ENCODE results near the gene RTN4R. TPM values are rescaled to one million over a fixed set of nuclear protein-coding genes. Genes with fewer than 3 reads are reported as not detected.
"Not testable (repeated sequence)": the region's sequence is repeated elsewhere in the genome, so short reads cannot be mapped to it uniquely, and the experiment has no call there.

RTN4R gene
- total and polyA plus RNA-seq, 2 of the 13 experiments (the other 11 are each of a cell fraction or from before 2014, with no cell fraction given) = 0.22 to 0.77 TPM

DNA sequence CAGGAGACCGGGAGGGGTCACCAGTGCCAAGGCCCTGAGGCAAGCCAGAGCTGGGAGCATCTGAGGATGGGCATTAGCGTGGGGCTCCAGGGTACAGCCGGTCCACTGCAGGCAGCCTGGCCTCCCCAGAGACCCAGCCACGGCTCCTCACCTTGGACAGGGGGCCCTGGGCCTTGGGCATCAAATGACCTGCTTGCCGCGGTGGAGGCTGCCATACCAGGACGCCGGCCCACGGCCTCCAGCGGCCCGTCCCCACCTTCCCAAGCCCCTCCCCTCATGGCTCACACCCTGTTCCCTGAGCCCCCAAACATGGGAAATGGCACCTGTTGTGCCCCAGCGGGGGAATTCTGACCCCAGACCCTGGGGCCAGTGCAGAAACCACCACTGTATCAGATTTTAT, 12.7 kb upstream of the RTN4R start:
- in situ Hi-C loops (cut with HindIII; ENCODE audit: extremely low pct_ligation_motif_present, low pct_unique_long_range_greater_than_20kb) = loop anchor here (5.0 to 25.0 kb wide), 2 partner anchors 124 to 1319 kb away; no protein-coding TSS in a partner anchor
- H3K4me3 ChIP-seq (replicated peaks in 1 of 3; ENCODE audit: insufficient read depth in 1 of 3, low read depth in 2 of 3, low read length in 3 of 3) = no peak overlapping the region
- no peak for ATAC-seq
- H3K27ac ChIP-seq (ENCODE audit: extremely low read length, insufficient read depth, low read length) = no peak overlapping the region
- no peak for TF ChIP-seq NCOR1 (IDR thresholded peaks at IDR 0.05; ENCODE audit: borderline replicate concordance, low read length)
- H2AFZ ChIP-seq (ENCODE audit: low read length) = no peak overlapping the region
- no peaks in the 10 kb centered on the region for H3K9me3 ChIP-seq (ENCODE audit: low read length)
- no TSS peak for BruUV-seq (replicated peaks)
- no peaks in the 10 kb centered on the region for H3K4me1 ChIP-seq (ENCODE audit: insufficient read depth, low read length)
- CTCF ChIA-PET (ENCODE audit: low intra/inter-chr PET ratio, low total read pairs) = no interaction called here
- H3K4me2 ChIP-seq (ENCODE audit: low read depth, low read length) = no peak overlapping the region
- FAIRE-seq = no peak
- intact Hi-C loops (cut with micrococcal nuclease; ENCODE audit: unreplicated experiment) = no loop called here
- peaks cover 9 to 50% of the 10 kb centered on the region in 2 experiments; a peak in 4 of 5 replicates for H3K27me3 ChIP-seq (ENCODE audit: control insufficient read depth in 1 of 2, insufficient read depth in 2 of 2, low read length in 2 of 2)
- POLR2A ChIA-PET = no interaction called here
- no peak overlapping the region for H3K9ac ChIP-seq (ENCODE audit: insufficient read depth, low read depth, low read length)
- H4K20me1 ChIP-seq (ENCODE audit: insufficient read depth, low read length) = no peaks in the 10 kb centered on the region
- H3K36me3 ChIP-seq (replicated peaks in 1 of 2; ENCODE audit: control insufficient read depth in 1 of 2, insufficient read depth in 2 of 2, low read length in 2 of 2) = no peaks in the 10 kb centered on the region
- H3K79me2 ChIP-seq (ENCODE audit: insufficient read depth, low read length) = no peaks in the 10 kb centered on the region
- no CpG with 5 or more reads among the region's 12 CpGs for WGBS (ENCODE audit: low lambda C conversion rate)
- DNase-seq (ENCODE audit: low spot score) = no peak

- WGBS (ENCODE audit: low lambda C conversion rate) = no CpG with 5 or more reads among the region's 21 CpGs
- H3K27ac ChIP-seq (ENCODE audit: extremely low read length, insufficient read depth, low read length); H4K20me1 ChIP-seq (ENCODE audit: insufficient read depth, low read length); ATAC-seq; FAIRE-seq; H2AFZ ChIP-seq (ENCODE audit: low read length); BruUV-seq (replicated peaks); H3K4me2 ChIP-seq (ENCODE audit: low read depth, low read length); intact Hi-C loops (cut with micrococcal nuclease; ENCODE audit: unreplicated experiment); H3K9me3 ChIP-seq (ENCODE audit: low read length); H3K9ac ChIP-seq (ENCODE audit: insufficient read depth, low read depth, low read length); H3K36me3 ChIP-seq (replicated peaks in 1 of 2; ENCODE audit: control insufficient read depth in 1 of 2, insufficient read depth in 2 of 2, low read length in 2 of 2); H3K79me2 ChIP-seq (ENCODE audit: insufficient read depth, low read length); H3K4me3 ChIP-seq (replicated peaks in 1 of 3; ENCODE audit: insufficient read depth in 1 of 3, low read depth in 2 of 3, low read length in 3 of 3); H3K4me1 ChIP-seq (ENCODE audit: insufficient read depth, low read length); DNase-seq (ENCODE audit: low spot score); CTCF ChIA-PET (ENCODE audit: low intra/inter-chr PET ratio, low total read pairs); POLR2A ChIA-PET: not testable (repeated sequence)
- in situ Hi-C loops (cut with HindIII; ENCODE audit: extremely low pct_ligation_motif_present, low pct_unique_long_range_greater_than_20kb) = loop anchor here (5.0 to 25.0 kb wide), 2 partner anchors 123 to 1318 kb away; no protein-coding TSS in a partner anchor
- peaks cover 9 to 50% of the 10 kb centered on the region in 2 experiments; a peak in 4 of 5 replicates for H3K27me3 ChIP-seq (ENCODE audit: control insufficient read depth in 1 of 2, insufficient read depth in 2 of 2, low read length in 2 of 2)
These were observed 12.0 kb upstream of the RTN4R start for GRCh38 chr22:20280163-20280562.

DNA sequence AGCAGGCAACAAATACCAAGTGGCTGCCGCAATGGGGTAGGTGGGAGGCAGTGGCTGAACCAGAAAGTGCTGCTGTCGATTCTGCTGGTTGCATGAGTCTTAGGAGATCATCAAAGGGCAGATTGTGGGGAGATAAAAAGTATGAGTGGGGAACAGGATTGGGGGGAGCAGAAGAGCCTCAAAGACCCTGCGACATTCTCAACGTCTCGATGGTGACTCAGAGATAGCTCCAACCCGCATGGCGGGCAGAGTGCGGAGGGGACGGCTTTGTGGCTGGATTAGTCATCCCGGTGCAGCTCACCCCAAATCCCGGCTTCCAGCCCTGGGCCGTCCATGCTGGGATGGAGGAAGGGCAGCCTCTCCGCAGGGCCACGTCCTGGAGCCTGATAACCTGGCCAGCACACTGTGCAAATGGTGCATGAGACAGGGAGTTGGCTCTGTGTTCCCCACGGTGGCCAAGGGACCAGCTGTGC, 11.6 kb upstream of the RTN4R start:
- Histone ChIP-seq H2AFZ (ENCODE audit: low read length) (no peak overlapping the region), H4K20me1 (ENCODE audit: insufficient read depth, low read length) (no peaks in the 10 kb centered on the region), H3K9me3 (ENCODE audit: low read length) (no peaks in the 10 kb centered on the region), H3K36me3 (replicated peaks in 1 of 2; ENCODE audit: control insufficient read depth in 1 of 2, insufficient read depth in 2 of 2, low read length in 2 of 2) (no peaks in the 10 kb centered on the region), H3K9ac (ENCODE audit: insufficient read depth, low read depth, low read length) (no peak overlapping the region), H3K4me3 (replicated peaks in 1 of 3; ENCODE audit: insufficient read depth in 1 of 3, low read depth in 2 of 3, low read length in 3 of 3) (no peak overlapping the region), H3K27me3 (ENCODE audit: control insufficient read depth in 1 of 2, insufficient read depth in 2 of 2, low read length in 2 of 2) (peaks cover 8 to 50% of the 10 kb centered on the region in 2 experiments; a peak in 4 of 5 replicates), H3K4me1 (ENCODE audit: insufficient read depth, low read length) (no peaks in the 10 kb centered on the region), H3K4me2 (ENCODE audit: low read depth, low read length) (no peak overlapping the region), H3K27ac (ENCODE audit: extremely low read length, insufficient read depth, low read length) (no peak overlapping the region), H3K79me2 (ENCODE audit: insufficient read depth, low read length) (no peaks in the 10 kb centered on the region)
- FAIRE-seq = no peak
- 5% methylated on average over 9 of the region's 15 CpGs for WGBS (ENCODE audit: low lambda C conversion rate)
- CTCF ChIA-PET (ENCODE audit: low intra/inter-chr PET ratio, low total read pairs) = no interaction called here
- no TSS peak for BruUV-seq (replicated peaks)
- in situ Hi-C loops (cut with HindIII; ENCODE audit: extremely low pct_ligation_motif_present, low pct_unique_long_range_greater_than_20kb) (loop anchor here (5.0 to 25.0 kb wide), 2 partner anchors 122 to 1317 kb away; no protein-coding TSS in a partner anchor), intact Hi-C loops (cut with micrococcal nuclease; ENCODE audit: unreplicated experiment) (no loop called here)
- POLR2A ChIA-PET = no interaction called here
- ATAC-seq = no peak
- DNase-seq (ENCODE audit: low spot score) = no peak
- TF ChIP-seq ZFAT (CRISPR knock-in tag; conservative IDR thresholded peaks at IDR 0.05) (no peak), ZNF878 (CRISPR knock-in tag; IDR thresholded peaks at IDR 0.05) (no peak), POGK (CRISPR knock-in tag; conservative IDR thresholded peaks at IDR 0.05) (no peak), NR3C1 (CRISPR knock-in tag; IDR thresholded peaks at IDR 0.05) (no peak), TCF7L2 (IDR thresholded peaks at IDR 0.05; ENCODE audit: low read depth, low read length) (no peak)
- TF ChIP-seq, protein P1, sequence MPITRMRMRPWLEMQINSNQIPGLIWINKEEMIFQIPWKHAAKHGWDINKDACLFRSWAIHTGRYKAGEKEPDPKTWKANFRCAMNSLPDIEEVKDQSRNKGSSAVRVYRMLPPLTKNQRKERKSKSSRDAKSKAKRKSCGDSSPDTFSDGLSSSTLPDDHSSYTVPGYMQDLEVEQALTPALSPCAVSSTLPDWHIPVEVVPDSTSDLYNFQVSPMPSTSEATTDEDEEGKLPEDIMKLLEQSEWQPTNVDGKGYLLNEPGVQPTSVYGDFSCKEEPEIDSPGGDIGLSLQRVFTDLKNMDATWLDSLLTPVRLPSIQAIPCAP (CRISPR knock-in tag; IDR thresholded peaks at IDR 0.05; ENCODE audit: low read depth) = no peak

Data from HepG2 (cell line).